Prostate gland (tissue), 2 donors: Measurements from ENCODE around the gene SMYD3.

ENCODE experiments used
- CTCF ChIP-seq, 4 experiments: fragments of 200-600 bp in 2 of 4; fragments of 450-650 bp in 2 of 4; sonication (generic) in 2 of 4; IDR thresholded peaks; 1 replicate in 3 of 4; 2 replicates in 1 of 4; pipeline ENCODE4 v1.5.1; 2016 to 2019; ENCODE audit warnings: antibody characterized with exemption in 4 of 4, mild to moderate bottlenecking in 2 of 4, moderate library complexity in 2 of 4
- POLR2A ChIP-seq: fragments of 450-650 bp; IDR thresholded peaks from one replicate; pipeline ENCODE4 v1.6.1; 2016; ENCODE audit warnings: antibody characterized with exemption, mild to moderate bottlenecking

- no peak for TF ChIP-seq CTCF (IDR thresholded peaks at IDR 0.05)
- no peak for TF ChIP-seq POLR2A
Measured at GRCh38 chr1:246418565-246419312, 88.3 kb downstream of the SMYD3 start.
